HCT116 (cell line): ENCODE data around the gene PCSK6.

ENCODE experiments used
- ATF3 ChIP-seq: IDR thresholded peaks from 2 replicates; pipeline ENCODE4 v1.6.1; 2012
- CBX3 ChIP-seq: IDR thresholded peaks from 2 replicates; pipeline ENCODE4 v1.6.1; 2012; ENCODE audit warnings: low read depth
- CEBPB ChIP-seq: IDR thresholded peaks from 2 replicates; pipeline ENCODE4 v1.6.1; 2012; ENCODE audit warnings: low read depth
- CTCF ChIP-seq, 3 experiments: fragments of 200-600 bp in 1 of 3; sonication (generic) in 1 of 3; IDR thresholded peaks in 2 of 3; conservative IDR thresholded peaks in 1 of 3; 2 replicates each; pipeline ENCODE4 v1.5.1; 2012 to 2017; ENCODE audit warnings: low read depth in 2 of 3, low read length in 2 of 3, antibody characterized with exemption in 1 of 3, borderline replicate concordance in 1 of 3, control low read depth in 1 of 3, mild to moderate bottlenecking in 1 of 3, mixed read lengths in 1 of 3, mixed run types in 1 of 3, moderate library complexity in 1 of 3; ENCODE audit not compliant: insufficient read depth in 1 of 3
- EGR1 ChIP-seq: IDR thresholded peaks from 2 replicates; pipeline ENCODE4 v1.6.1; 2012; ENCODE audit warnings: low read depth
- ELF1 ChIP-seq: IDR thresholded peaks from 2 replicates; pipeline ENCODE4 v1.6.1; 2012; ENCODE audit warnings: low read depth, borderline replicate concordance
- FOSL1 ChIP-seq: IDR thresholded peaks from 2 replicates; pipeline ENCODE4 v1.6.1; 2012; ENCODE audit warnings: low read depth
- POLR2A ChIP-seq: IDR thresholded peaks from 2 replicates; pipeline ENCODE4 v1.7.0; 2011; ENCODE audit warnings: borderline replicate concordance; ENCODE audit not compliant: insufficient read depth, insufficient read length; ENCODE audit errors: extremely low read depth
- POLR2AphosphoS5 ChIP-seq: IDR thresholded peaks from 2 replicates; pipeline ENCODE4 v1.6.1; 2011; ENCODE audit warnings: mild to moderate bottlenecking, low read depth, low read length, moderate library complexity
- REST ChIP-seq: IDR thresholded peaks from 2 replicates; pipeline ENCODE4 v1.6.1; 2012; ENCODE audit warnings: low read depth
- SP1 ChIP-seq: IDR thresholded peaks from 2 replicates; pipeline ENCODE4 v1.6.1; 2012; ENCODE audit warnings: low read depth
- ZFX ChIP-seq: fragments of 450-650 bp; IDR thresholded peaks from 2 replicates; pipeline ENCODE4 v1.6.1; 2017
- ZNF274 ChIP-seq: fragments of 200-500 bp; sonication (Bioruptor generic); IDR thresholded peaks from 2 replicates; pipeline ENCODE4 v1.6.1; 2014; ENCODE audit warnings: mild to moderate bottlenecking, low read depth, low read length, inconsistent platforms

GRCh38 chr15:101406036-101406435 lies 83.5 kb downstream of the PCSK6 start:
- TF ChIP-seq CTCF (IDR thresholded peaks at IDR 0.05 in 2 of 3, conservative IDR thresholded peaks at IDR 0.05 in 1 of 3; ENCODE audit: borderline replicate concordance in 1 of 3, insufficient read depth in 1 of 3, low read depth in 2 of 3, low read length in 2 of 3) (no peak), REST (no peak), POLR2AphosphoS5 (no peak), ZNF274 (no peak), ELF1 (no peak), POLR2A (no peak), CEBPB (no peak), FOSL1 (no peak), ZFX (no peak), ATF3 (no peak), EGR1 (no peak), SP1 (no peak), CBX3 (no peak)
